NCI-H774 (cell line): Measurements from ENCODE around the gene PKIB.
"Not testable (repeated sequence)": the region's sequence is repeated elsewhere in the genome, so short reads cannot be mapped to it uniquely, and the experiment has no call there.

Experiments
- DNase-seq: peaks from one replicate; lab custom pipeline; 2025; lab: John Stamatoyannopoulos, UW

Gene PKIB

GRCh38 chr6:122609881-122610689 is at the start of gene PKIB:
TSS of gene PKIB (plus strand) at chr6:122610405. CDS start at chr6:122717795, 107,390 bp downstream.
- DNase-seq = peak; percentile 96

DNA sequence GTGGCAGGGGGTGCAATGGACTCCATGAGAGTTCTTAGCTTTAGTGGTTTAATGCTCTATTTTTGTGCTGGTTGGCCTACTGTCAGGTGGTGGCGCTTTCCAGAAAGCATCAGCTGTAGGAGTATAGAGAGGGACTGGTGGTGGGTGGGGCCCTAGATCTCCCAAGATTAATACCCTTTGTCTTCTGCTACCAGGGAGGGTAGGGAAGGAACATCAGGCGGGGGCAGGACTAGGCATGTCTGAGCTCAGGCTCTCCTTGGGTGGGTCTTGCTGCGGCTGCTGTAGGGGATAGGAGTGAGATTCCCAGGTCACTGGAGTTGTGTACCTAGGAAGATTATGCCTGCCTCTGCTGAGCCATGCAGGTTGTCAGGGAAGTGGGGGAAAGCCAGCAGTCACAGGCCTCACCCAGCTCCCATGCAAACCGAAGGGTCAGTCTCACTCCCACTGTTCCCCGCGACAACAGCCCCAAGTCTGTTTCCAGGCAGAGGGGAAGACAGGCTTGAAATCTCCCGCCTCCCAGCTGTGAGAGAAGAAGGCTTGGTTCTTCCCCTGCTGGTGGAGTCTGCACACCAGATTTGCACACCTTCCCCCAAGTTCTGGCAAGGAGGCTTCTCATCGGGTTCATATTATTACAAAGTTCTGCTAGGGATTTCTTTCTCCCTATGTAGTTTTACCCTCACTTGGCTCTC is 46.7 kb upstream of the PKIB start:
- no peak for DNase-seq

DNA sequence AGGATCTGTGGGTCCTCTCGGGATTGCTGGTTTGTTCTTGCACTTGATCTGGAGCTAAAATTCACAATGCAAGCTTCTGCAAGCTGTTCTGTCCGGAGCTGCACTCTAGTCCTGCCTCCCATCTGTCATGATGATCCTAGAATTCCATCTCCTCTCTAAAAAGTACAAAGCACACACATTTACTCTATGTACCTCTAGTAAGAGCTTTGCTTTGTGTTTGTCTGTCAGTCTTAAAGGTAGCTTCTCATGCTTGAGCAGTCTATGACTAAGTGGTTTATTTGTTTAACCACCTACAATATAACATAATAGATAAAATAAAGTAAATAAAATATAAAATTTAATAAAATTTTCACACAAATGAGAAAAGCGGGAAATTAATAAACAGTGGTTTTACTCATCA is 46.0 kb upstream of the PKIB start:
- no peak for DNase-seq

- no peak for DNase-seq
These were observed 44.5 kb upstream of the PKIB start for GRCh38 chr6:122565708-122566107.

DNA sequence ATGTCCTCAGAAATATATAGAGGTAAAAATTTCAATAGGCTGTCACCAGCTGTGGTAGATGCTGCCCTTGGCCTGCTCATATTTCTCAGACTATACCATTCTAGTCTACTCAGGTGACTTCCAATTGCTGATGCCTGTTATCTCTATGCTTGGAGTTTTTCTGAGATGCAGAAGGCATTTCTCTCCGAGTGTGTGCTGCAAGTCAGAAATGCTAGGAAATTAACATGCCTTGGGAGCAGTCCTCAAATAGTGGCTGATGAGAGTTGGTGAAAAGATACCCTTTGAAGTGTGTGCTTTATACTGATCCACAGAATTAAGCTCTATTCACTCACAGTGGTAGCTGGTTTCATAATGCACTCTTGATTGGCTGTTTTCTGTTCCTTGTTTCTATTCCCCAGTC is 43.2 kb upstream of the PKIB start:
- DNase-seq = no peak

GRCh38 chr6:122568350-122568749 is 41.9 kb upstream of the PKIB start:
- no peak for DNase-seq

DNA sequence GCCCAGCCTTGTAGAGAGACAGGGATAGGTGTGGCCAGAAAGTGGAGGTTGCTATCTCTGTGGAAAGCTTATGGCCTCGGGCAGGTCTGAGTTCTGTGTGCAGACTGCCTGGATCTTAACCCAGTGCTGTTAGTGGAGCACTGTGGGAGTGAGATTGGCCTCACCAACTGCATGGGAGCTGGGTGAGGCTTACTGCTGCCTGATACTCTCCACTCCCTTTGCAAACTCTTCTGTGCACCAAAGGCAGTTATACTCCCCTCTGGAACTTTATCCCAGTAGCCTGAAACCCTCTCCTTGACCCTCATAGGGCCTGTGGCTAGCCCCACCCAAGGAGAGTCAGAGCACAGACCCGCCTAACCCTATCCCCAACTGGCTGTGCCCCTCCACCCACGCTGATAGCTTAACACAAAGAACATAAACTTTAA is 41.4 kb upstream of the PKIB start:
- DNase-seq = no peak

GRCh38 chr6:122569230-122569771 is 40.9 kb upstream of the PKIB start:
- no peak for DNase-seq

- DNase-seq = no peak
These were observed 38.3 kb upstream of the PKIB start for GRCh38 chr6:122571888-122572287.

DNA sequence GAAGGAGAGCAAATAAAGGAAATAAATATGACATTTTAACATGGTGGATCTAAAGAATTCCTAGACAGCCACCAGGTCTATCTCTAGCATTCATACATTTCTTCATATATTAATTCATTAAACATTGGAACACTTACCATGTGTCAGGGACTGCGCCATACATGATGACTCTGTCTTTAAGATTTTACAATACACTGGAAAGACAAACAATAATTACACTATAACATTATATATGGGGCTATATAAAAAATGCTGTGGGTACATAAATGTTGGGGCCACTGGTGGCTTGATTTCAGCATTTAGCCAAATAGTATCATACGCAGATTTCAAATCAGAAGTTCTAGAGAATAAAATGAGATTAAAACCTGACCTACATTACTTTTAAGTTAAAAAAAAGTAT is 33.3 kb upstream of the PKIB start:
- no peak for DNase-seq

DNA sequence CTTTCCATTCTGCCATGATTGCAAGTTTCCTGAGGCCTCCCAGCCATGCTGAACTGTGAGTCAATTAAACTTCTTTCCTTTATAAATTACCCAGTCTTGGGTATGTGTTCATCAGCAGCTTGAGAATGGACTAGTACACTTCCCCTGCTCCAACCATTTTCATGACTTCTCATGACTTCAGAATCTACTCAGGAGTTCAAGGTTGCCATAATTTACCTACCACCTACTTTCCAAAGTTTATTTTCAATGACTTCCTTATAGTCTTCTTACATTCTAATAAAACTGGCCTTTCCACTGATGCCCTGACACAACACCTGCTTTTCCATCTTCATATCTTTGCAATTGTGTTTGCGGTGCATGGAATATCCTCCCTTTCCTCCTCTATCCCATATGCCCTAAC is 31.2 kb upstream of the PKIB start:
- DNase-seq = no peak

DNA sequence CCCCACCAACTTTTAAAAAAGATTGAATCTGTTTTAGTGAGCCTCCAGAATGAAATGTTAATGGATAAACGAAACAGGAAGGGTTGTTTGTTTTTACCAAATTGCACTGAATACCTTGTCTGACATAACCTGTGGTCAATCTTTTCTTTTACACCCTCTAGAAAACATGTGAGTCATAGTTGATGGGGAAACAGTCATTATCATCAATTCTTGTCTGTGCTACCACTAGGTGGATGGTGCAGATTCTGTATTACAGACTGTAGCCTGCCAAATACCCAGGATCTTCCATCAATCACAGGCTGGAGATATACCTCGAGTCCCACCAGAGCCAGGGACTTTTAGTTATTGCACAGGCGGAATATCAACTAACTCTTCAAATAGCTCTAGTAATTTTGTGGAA is 29.5 kb upstream of the PKIB start:
- peak; percentile 34 for DNase-seq

GRCh38 chr6:122589115-122589514 is 21.1 kb upstream of the PKIB start:
- no peak for DNase-seq

GRCh38 chr6:122598295-122598694 is 11.9 kb upstream of the PKIB start:
- DNase-seq = not testable (repeated sequence)

DNA sequence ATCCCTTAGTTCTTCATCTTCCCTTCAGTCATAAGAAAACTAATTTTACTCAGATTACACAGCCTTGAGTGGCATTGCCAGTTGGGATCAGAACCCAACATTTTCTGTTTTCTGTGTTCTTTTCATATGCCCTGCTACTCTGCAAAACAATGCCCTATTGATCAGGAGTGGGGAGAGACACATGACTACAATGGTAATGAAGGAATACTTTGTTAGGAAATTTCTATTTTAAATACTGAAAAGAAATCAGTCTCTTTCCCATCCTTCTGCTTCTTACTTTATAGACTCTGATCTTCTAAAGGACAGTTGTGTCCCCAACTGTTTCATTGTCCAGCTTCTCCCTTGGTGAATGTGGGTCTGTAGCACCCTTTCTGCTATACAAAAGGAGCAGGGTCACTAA is 5.5 kb upstream of the PKIB start:
- no peak for DNase-seq

- peak; percentile 87 for DNase-seq
These were observed 668 bp downstream of the PKIB start for GRCh38 chr6:122610690-122611455.

DNA sequence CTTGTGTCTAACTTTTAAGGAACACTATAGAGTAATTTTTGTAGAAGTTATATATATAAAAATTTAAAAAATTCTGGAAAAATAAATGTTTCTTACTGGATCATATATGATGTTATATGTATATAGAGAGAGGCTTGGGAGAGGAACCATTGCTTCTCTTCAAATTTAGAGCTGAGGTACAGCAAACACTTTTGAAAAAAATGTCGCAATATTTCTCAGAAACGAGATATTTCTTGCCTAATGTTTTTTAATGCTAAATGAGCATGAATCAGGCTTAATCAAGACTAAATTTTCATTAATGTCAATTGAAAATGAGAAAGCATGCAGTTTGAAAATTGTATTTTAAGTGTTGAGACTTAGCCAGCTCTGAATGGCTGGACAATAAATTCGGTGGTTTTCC is 2.6 kb downstream of the PKIB start:
- DNase-seq = no peak

DNA sequence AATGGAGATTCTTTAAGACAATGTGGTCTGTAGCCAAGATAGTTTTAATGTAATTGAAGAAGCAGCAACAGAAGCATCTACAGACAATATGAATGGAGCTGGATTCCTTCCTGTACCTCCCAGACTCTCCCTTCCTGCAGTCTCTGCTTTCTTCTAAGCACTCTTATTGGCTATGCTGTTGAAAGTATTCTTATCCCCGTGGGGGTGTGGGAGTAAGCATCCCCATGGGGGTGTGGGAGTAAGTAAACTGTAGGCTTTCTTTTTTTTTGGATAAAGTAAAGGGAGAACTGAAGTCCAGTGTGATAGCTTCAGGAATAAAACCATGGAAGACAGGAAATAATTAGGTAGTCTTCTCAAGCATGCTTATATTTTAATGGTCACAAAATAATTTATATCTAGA is 4.1 kb downstream of the PKIB start:
- no peak for DNase-seq

GRCh38 chr6:122615409-122615808 is 5.2 kb downstream of the PKIB start:
- no peak for DNase-seq

DNA sequence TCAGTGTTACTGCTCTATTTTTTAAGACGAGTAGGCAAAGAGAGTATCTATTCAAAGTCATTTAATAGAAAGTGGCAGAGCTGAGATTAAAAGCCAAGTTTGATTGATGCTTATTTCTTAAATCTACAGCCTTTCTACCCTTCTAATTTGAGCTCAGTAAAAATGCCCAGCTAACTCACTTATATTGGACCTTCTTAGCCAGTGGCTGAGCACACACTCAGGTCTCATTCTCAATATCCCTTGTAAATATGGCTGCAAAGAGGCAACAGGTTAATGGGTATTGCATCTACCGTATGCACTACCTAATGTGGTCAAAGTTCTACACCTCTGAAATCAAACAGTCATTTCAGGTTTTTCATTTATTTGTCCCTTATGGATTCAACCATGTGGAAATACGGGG is 6.7 kb downstream of the PKIB start:
- DNase-seq = no peak

DNA sequence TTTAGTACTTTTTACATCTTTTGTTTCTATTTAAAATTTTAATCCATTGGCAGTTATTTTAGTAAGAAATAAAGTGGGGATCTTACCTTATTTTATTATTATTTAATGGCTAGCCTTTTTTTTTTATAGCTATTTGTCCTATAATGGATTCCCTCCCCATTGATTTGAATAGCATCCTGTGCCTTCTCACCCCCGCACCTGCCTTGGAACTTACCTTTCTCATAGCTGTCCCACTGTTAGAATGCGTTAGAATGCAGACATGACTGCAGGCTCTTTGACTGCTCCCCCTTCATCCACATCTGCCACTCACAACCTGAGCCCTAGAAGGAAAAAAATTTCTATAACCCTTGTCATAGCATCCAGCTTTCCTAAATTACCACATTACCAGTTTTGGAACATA is 9.1 kb downstream of the PKIB start:
- peak; percentile 25 for DNase-seq

GRCh38 chr6:122620428-122620827 is 10.2 kb downstream of the PKIB start:
- DNase-seq = peak; percentile 56

- DNase-seq = peak; percentile 55
These were observed 10.7 kb downstream of the PKIB start for GRCh38 chr6:122620902-122621301.
